Neutrophil (primary cell): ENCODE results near the gene CLEC19A.

Experiments used
- H3K27ac ChIP-seq: fragments of 200-600 bp; sonication (generic); 2 replicates; pipeline ENCODE4 v1.5.1; 2016; ENCODE audit warnings: mild to moderate bottlenecking, moderate library complexity
- H3K27me3 ChIP-seq: fragments of 200-600 bp; sonication (generic); 2 replicates; pipeline ENCODE4 v1.6.0; 2016; ENCODE audit warnings: mild to moderate bottlenecking
- H3K36me3 ChIP-seq: fragments of 200-600 bp; sonication (generic); 2 replicates; pipeline ENCODE4 v1.5.1; 2017
- H3K4me1 ChIP-seq, 2 experiments: fragments of 200-600 bp in 1 of 2; sonication (generic) in 1 of 2; 1 replicate in 1 of 2; 2 replicates in 1 of 2; pipeline versions ENCODE4 v1.5.1 to v1.6.1; 2013 to 2016; ENCODE audit warnings: low read depth in 1 of 2, low read length in 1 of 2, mild to moderate bottlenecking in 1 of 2, moderate library complexity in 1 of 2; ENCODE audit not compliant: control insufficient read depth in 1 of 2, insufficient read depth in 1 of 2
- H3K4me3 ChIP-seq, 2 experiments: fragments of 200-600 bp in 1 of 2; sonication (generic) in 1 of 2; 1 replicate in 1 of 2; 2 replicates in 1 of 2; pipeline ENCODE4 v1.5.1; 2013 to 2016; ENCODE audit warnings: low read depth in 1 of 2, low read length in 1 of 2, mild to moderate bottlenecking in 1 of 2, moderate library complexity in 1 of 2
- H3K9me3 ChIP-seq: fragments of 200-600 bp; sonication (generic); 2 replicates; pipeline ENCODE4 v1.5.1; 2016
- CTCF ChIP-seq: fragments of 200-600 bp; sonication (generic); IDR thresholded peaks from 2 replicates; pipeline ENCODE4 v1.5.1; 2016; ENCODE audit warnings: antibody characterized with exemption

Gene CLEC19A

GRCh38 chr16:19283637-19284036 is 1.9 kb upstream of the CLEC19A start:
- TF ChIP-seq CTCF: no peak
- Histone ChIP-seq H3K27ac (no peak overlapping the region), H3K4me3 (no peak overlapping the region), H3K4me1 (no peaks in the 10 kb centered on the region), H3K27me3 (no peaks in the 10 kb centered on the region), H3K9me3 (no peaks in the 10 kb centered on the region), H3K36me3 (no peaks in the 10 kb centered on the region)

DNA sequence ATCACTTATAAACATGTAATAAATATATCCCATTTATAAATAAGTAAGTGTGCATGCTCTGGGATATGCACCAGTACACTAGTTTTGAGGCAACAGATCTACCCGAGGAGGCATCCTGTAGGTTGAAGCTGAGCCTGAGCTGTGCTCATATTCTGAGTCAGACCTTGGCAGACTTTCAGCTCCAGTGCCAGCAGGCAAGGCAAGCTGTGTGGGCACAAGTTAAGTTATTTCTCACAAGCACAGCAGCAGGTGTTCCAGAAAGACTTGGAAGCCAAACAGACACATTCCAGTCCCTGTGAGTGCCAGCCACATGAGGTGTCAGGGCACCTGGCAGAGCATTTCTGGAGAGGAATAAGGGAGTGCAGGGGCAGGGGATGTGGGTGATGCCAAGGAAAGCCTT is 1.3 kb upstream of the CLEC19A start:
- TF ChIP-seq CTCF: no peak
- no peak overlapping the region for H3K27ac ChIP-seq
- no peaks in the 10 kb centered on the region for H3K36me3 ChIP-seq

GRCh38 chr16:19286827-19287226 is 1.3 kb downstream of the CLEC19A start:
- Histone ChIP-seq H3K4me3 (no peak overlapping the region), H3K27me3 (no peaks in the 10 kb centered on the region), H3K9me3 (no peaks in the 10 kb centered on the region), H3K4me1 (no peaks in the 10 kb centered on the region), H3K36me3 (no peaks in the 10 kb centered on the region), H3K27ac (no peak overlapping the region)
- no peak for TF ChIP-seq CTCF

More for the DNA sequence above, 1.3 kb upstream of the CLEC19A start:
- H3K4me1 ChIP-seq: no peaks in the 10 kb centered on the region
- H3K4me3 ChIP-seq: no peak overlapping the region
- H3K27me3 ChIP-seq: no peaks in the 10 kb centered on the region
- H3K9me3 ChIP-seq: no peaks in the 10 kb centered on the region

GRCh38 chr16:19287241-19287640 is 1.7 kb downstream of the CLEC19A start:
- TF ChIP-seq CTCF: no peak
- H3K4me1 ChIP-seq: no peaks in the 10 kb centered on the region
- H3K4me3 ChIP-seq: no peak overlapping the region
- H3K27me3 ChIP-seq: no peaks in the 10 kb centered on the region
- H3K27ac ChIP-seq: no peak overlapping the region
- H3K36me3 ChIP-seq: no peaks in the 10 kb centered on the region
- no peaks in the 10 kb centered on the region for H3K9me3 ChIP-seq

DNA sequence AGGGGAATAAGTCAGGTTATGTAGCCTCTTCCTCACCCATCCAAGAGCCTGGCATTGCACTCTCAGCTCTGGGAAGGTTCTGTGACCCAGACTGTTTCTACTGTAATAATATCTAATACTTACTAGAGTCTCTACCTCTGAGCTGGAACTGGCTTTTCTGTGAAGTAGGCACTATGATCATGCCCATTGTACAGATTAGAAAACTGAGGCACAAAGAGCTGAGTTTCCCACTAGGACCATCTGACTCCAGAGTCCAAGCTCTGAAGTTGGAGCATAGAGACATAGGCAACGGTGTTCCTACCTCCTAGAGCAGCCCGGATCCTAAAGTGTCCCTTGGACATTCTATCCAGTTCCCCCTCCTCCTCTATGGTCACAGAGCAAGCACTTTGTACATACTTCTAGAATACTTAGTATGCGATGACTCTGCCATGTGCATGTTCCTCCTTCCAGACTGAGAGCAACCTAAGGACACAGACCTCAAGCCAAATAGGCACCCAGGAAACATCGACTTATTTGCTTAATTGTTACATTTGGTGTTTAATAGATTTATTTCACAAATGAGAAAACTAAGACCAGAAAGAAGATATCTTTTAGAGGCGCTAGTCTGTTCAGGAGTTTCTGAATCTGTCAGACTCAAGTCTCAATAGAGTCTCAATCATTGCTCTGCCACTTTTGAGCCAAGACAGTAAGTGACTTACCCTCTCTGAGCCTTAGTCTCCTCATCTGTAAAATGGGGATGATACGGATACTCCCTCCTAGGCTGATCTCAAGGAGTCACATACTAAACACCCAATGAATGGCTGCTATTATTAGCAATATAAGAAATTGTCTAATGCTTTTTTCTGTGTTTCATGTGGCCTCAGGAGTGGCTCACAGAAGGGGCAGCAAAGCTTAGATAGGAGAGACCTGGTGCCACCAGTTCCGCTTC is 3.6 kb downstream of the CLEC19A start:
- Histone ChIP-seq H3K27me3 (no peaks in the 10 kb centered on the region), H3K4me3 (no peak overlapping the region), H3K4me1 (no peaks in the 10 kb centered on the region), H3K9me3 (no peaks in the 10 kb centered on the region), H3K36me3 (no peaks in the 10 kb centered on the region), H3K27ac (no peak overlapping the region)
- TF ChIP-seq CTCF: no peak
